K562 (cell line): Measurements from ENCODE around the gene CD300A. TPM values are rescaled to one million over a fixed set of nuclear protein-coding genes. Genes with fewer than 3 reads are reported as not detected.

Experiments
- ATAC-seq: fragments of 200-7000 bp; cut with Tn5 transposase; 3 replicates; pipeline ENCODE4 v1.9.1; 2020; ENCODE audit warnings: moderate library complexity
- BruUV-seq: library from RNA; stranded (reverse); fragments of 400-500 nt; replicated peaks from 2 replicates; lab custom pipeline; 2021; lab: Mats Ljungman, UMichigan
- CTCF ChIA-PET: fragments of 300-600 bp; formaldehyde crosslinking; extraction: SDS; loops from one replicate; lab custom pipeline; 2021; ENCODE audit warnings: low intra/inter-chr PET ratio; lab: Yijun Ruan, JAX
- POLR2A ChIA-PET: fragments of 300-600, 350-650 bp; sonication (Branson Sonifier 250); formaldehyde crosslinking; extraction: SDS; loops from one replicate; lab custom pipeline; 2021; ENCODE audit warnings: antibody characterized with exemption, inconsistent platforms; lab: Yijun Ruan, JAX
- DNase-seq, 4 experiments: peaks; one replicate each; pipeline versions ENCODE4 v3.0.0 to v3.0.0-alpha.2; 2011 to 2018; ENCODE audit warnings: low spot score in 3 of 4, mixed read lengths in 3 of 4; ENCODE audit errors: extremely low read depth in 1 of 4
- FAIRE-seq: peaks from 2 replicates; lab custom pipeline; 2011; peaks lifted over from hg19 to GRCh38; lab: Jason Lieb, UNC
- H2AFZ ChIP-seq: 2 replicates; pipeline ENCODE4 v1.6.0; 2011; ENCODE audit warnings: low read depth, low read length, control low read depth, inconsistent platforms
- H3K27ac ChIP-seq: fragments of 200-600 bp; 3 replicates; pipeline ENCODE4 v1.8.0; 2011; ENCODE audit warnings: low read depth, mild to moderate bottlenecking, control low read depth, inconsistent platforms, low read length, moderate library complexity, mixed read lengths; ENCODE audit errors: extremely low read depth
- H3K27me3 ChIP-seq, 2 experiments: fragments of 300-600 bp in 1 of 2; 2 replicates in 1 of 2; 3 replicates in 1 of 2; pipeline versions ENCODE4 v1.6.0 to v1.8.0; 2011; ENCODE audit warnings: inconsistent platforms in 2 of 2, low read length in 2 of 2, mild to moderate bottlenecking in 1 of 2, mixed read lengths in 1 of 2, moderate library complexity in 1 of 2; ENCODE audit not compliant: control insufficient read depth in 2 of 2, insufficient read depth in 2 of 2
- H3K36me3 ChIP-seq: fragments of 300-600 bp; 3 replicates; pipeline ENCODE4 v1.8.0; 2011; ENCODE audit warnings: mild to moderate bottlenecking, low read length, inconsistent platforms; ENCODE audit not compliant: control insufficient read depth, insufficient read depth
- H3K4me1 ChIP-seq, 2 experiments: fragments of 200-600 bp in 1 of 2; replicated peaks in 1 of 2; 2 replicates in 1 of 2; 3 replicates in 1 of 2; pipeline versions ENCODE4 v1.5.1 to v1.8.0; 2011; ENCODE audit warnings: inconsistent platforms in 2 of 2, low read length in 2 of 2, mild to moderate bottlenecking in 1 of 2, mixed read lengths in 1 of 2, moderate library complexity in 1 of 2; ENCODE audit not compliant: control insufficient read depth in 2 of 2, insufficient read depth in 2 of 2
- H3K4me2 ChIP-seq: 2 replicates; pipeline ENCODE4 v1.6.1; 2011; ENCODE audit warnings: low read length, control low read depth, inconsistent platforms, mixed read lengths; ENCODE audit not compliant: insufficient read depth
- H3K4me3 ChIP-seq: fragments of 200-600 bp; sonication (generic), shearing (Covaris generic); 2 replicates; pipeline ENCODE4 v1.5.1; 2016; ENCODE audit warnings: control low read depth, inconsistent platforms
- H3K79me2 ChIP-seq: fragments of 200-600 bp; 3 replicates; pipeline ENCODE4 v1.8.0; 2011; ENCODE audit warnings: low read length, inconsistent platforms; ENCODE audit not compliant: control insufficient read depth, insufficient read depth
- H3K9ac ChIP-seq, 2 experiments: 2 replicates each; pipeline versions ENCODE4 v1.6.0 to v1.6.1; 2011; ENCODE audit warnings: low read depth in 2 of 2, low read length in 2 of 2, control low read depth in 1 of 2, inconsistent platforms in 1 of 2, mild to moderate bottlenecking in 1 of 2, mixed read lengths in 1 of 2; ENCODE audit not compliant: insufficient read depth in 1 of 2
- H3K9me1 ChIP-seq: one replicate; pipeline ENCODE4 v1.6.0; 2011; ENCODE audit warnings: inconsistent platforms, mild to moderate bottlenecking, low read length, moderate library complexity; ENCODE audit not compliant: control insufficient read depth, insufficient read depth
- H3K9me3 ChIP-seq: replicated peaks from 2 replicates; pipeline ENCODE4 v1.5.1; 2011; ENCODE audit warnings: low read depth, low read length, inconsistent platforms; ENCODE audit not compliant: control insufficient read depth, insufficient read depth
- H4K20me1 ChIP-seq: replicated peaks from 2 replicates; pipeline ENCODE4 v1.6.1; 2011; ENCODE audit warnings: low read length, inconsistent platforms, mixed read lengths; ENCODE audit not compliant: control insufficient read depth, insufficient read depth
- ATF1 ChIP-seq, 2 experiments: fragments of 450-650 bp in 1 of 2; IDR thresholded peaks; 2 replicates each; pipeline ENCODE4 v1.6.1; 2016; ENCODE audit warnings: missing compliant biosample characterization in 1 of 2, missing genetic modification characterization in 1 of 2
- BRCA1 ChIP-seq, 2 experiments: fragments of 450-650 bp in 1 of 2; sonication (generic) in 1 of 2; formaldehyde crosslinking in 1 of 2; IDR thresholded peaks; 2 replicates each; pipeline versions ENCODE4 v1.5.0 to v1.6.1; 2017 to 2020; ENCODE audit warnings: mild to moderate bottlenecking in 1 of 2, missing genetic modification reagents in 1 of 2
- CEBPZ ChIP-seq: fragments of 150-350 bp; IDR thresholded peaks from 2 replicates; pipeline ENCODE4 v1.6.1; 2014; ENCODE audit warnings: low read depth, mild to moderate bottlenecking, low read length, borderline replicate concordance
- GTF2E2 ChIP-seq: fragments of 200-800 bp; sonication (Bioruptor generic); IDR thresholded peaks from 2 replicates; pipeline ENCODE4 v1.6.1; 2016; ENCODE audit warnings: missing genetic modification characterization, missing compliant biosample characterization
- KLF16 ChIP-seq: IDR thresholded peaks from 2 replicates; pipeline ENCODE4 v1.6.1; 2016; ENCODE audit warnings: antibody characterized with exemption
- MCM7 ChIP-seq, 2 experiments: fragments of 450-650 bp; IDR thresholded peaks; 2 replicates each; pipeline ENCODE4 v1.6.1; 2016 to 2018
- MLX ChIP-seq, 2 experiments: fragments of 450-650 bp in 1 of 2; sonication (generic) in 1 of 2; formaldehyde crosslinking; conservative IDR thresholded peaks; 2 replicates each; pipeline versions ENCODE4 v1.4.0 to v1.8.1; 2020 to 2022; ENCODE audit warnings: mild to moderate bottlenecking in 1 of 2, missing genetic modification reagents in 1 of 2
- NCOA2 ChIP-seq, 2 experiments: fragments of 450-650 bp; IDR thresholded peaks; 2 replicates each; pipeline ENCODE4 v1.6.1; 2018; ENCODE audit warnings: mild to moderate bottlenecking in 2 of 2, moderate library complexity in 1 of 2; ENCODE audit not compliant: partially characterized antibody in 2 of 2
- NFIX ChIP-seq: fragments of 250-450 bp; sonication (Bioruptor Pico); IDR thresholded peaks from 2 replicates; pipeline ENCODE4 v1.4.0; 2020; ENCODE audit warnings: low read depth, mild to moderate bottlenecking, moderate library complexity
- SAP30 ChIP-seq: fragments of 200-600 bp; sonication (generic); IDR thresholded peaks from 2 replicates; pipeline ENCODE4 v1.6.1; 2012; ENCODE audit warnings: borderline replicate concordance, low read depth, mild to moderate bottlenecking, moderate library complexity, low read length, control low read depth, inconsistent platforms; ENCODE audit not compliant: insufficient read depth, poor library complexity, severe bottlenecking
- SOX6 ChIP-seq: fragments of 450-650 bp; IDR thresholded peaks from 2 replicates; pipeline ENCODE4 v1.6.1; 2014; ENCODE audit warnings: mild to moderate bottlenecking
- SRSF9 ChIP-seq: fragments of 200-400 bp; formaldehyde crosslinking; IDR thresholded peaks from 2 replicates; pipeline ENCODE4 v1.6.1; 2017; ENCODE audit warnings: low read depth, low read length, borderline replicate concordance
- ZC3H11A ChIP-seq: IDR thresholded peaks from 2 replicates; pipeline ENCODE4 v1.6.1; 2012; ENCODE audit warnings: low read depth, low read length, improper control_type of control experiment
- ZNF124 ChIP-seq: sonication (generic); formaldehyde crosslinking; IDR thresholded peaks from 2 replicates; pipeline ENCODE4 v1.8.1; 2022; ENCODE audit warnings: missing genetic modification reagents
- ZNF316 ChIP-seq: fragments of 450-650 bp; IDR thresholded peaks from 2 replicates; pipeline ENCODE4 v1.6.1; 2016
- ZNF436 ChIP-seq: fragments of 250-450, 450-650 bp; sonication (Bioruptor Pico); formaldehyde crosslinking; IDR thresholded peaks from 2 replicates; pipeline ENCODE4 v1.7.0; 2020; ENCODE audit warnings: mild to moderate bottlenecking
- ZNF717 ChIP-seq: fragments of 250-450 bp; sonication (Bioruptor Pico); IDR thresholded peaks from 2 replicates; pipeline ENCODE4 v1.5.0; 2021
- WGBS: fragments of 100-300 bp; shearing (Covaris generic); methylation state at CpG from one replicate; pipeline ENCODE4 v1.1.6; 2016; ENCODE audit warnings: low coverage, mixed read lengths; ENCODE audit not compliant: insufficient coverage; ENCODE audit errors: missing lambda C conversion rate; 5-methylcytosine and 5-hydroxymethylcytosine counted together
- in situ Hi-C: fragments of 300-500 bp; cut with MboI; formaldehyde crosslinking; loops from 4 replicates; pipeline ENCODE4 v1.15.0; 2018; ENCODE audit warnings: inconsistent platforms, mixed read lengths
- intact Hi-C: fragments of 100-400 bp; cut with micrococcal nuclease; formaldehyde crosslinking; loops from 2 replicates; pipeline ENCODE4 v1.14.2; 2022
- polyA plus RNA-seq, 8 experiments: library from polyadenylated mRNA; depleted of rRNA in 4 of 8; stranded (reverse) in 5 of 8; unstranded in 3 of 8; fragments of >200 nt; fragmentation: Nextera tagmentation in 2 of 8; fragmentation: Illumina TruSeq in 1 of 8; extraction: Ambion mirVana in 2 of 8; extraction: Trizol in 1 of 8; gene quantifications; 2 replicates each; pipeline versions ENCODE4 v1.2.1 to v1.2.3, GENCODE V29; 2011 to 2014; ENCODE audit warnings: inconsistent platforms in 1 of 8, missing spikeins in 1 of 8
- total RNA-seq, 7 experiments: library from RNA; depleted of rRNA in 6 of 7; stranded (reverse); fragments of >200 nt in 6 of 7; fragmentation: Illumina TruSeq in 2 of 7; extraction: Trizol in 2 of 7; gene quantifications; 2 replicates each; pipeline versions ENCODE4 v1.2.1 to v1.2.3, GENCODE V29; 2011 to 2021; ENCODE audit warnings: low replicate concordance in 1 of 7

The CD300A gene
- total and polyA plus RNA-seq, 9 of the 15 experiments (the other 6 are each of a cell fraction or from before 2014, with no cell fraction given) = 0.21 to 1.7 (median 0.41) TPM; not detected in 1

- H3K4me2 ChIP-seq = no peak overlapping the region
- peaks cover 5 to 33% of the 10 kb centered on the region in 2 experiments; a peak in 3 of 5 replicates for H3K27me3 ChIP-seq
- no peak overlapping the region for H2AFZ ChIP-seq
- DNase-seq (no peak), ATAC-seq (no peak), FAIRE-seq (no peak)
- no peaks in the 10 kb centered on the region for H3K36me3 ChIP-seq
- in situ Hi-C loops = no loop called here
- 4% methylated on average over 8 of the region's 8 CpGs for WGBS
- no peak overlapping the region for H3K27ac ChIP-seq
- no TSS peak for BruUV-seq
- no peak overlapping the region for H3K9ac ChIP-seq
- intact Hi-C loops = no loop called here
- H4K20me1 ChIP-seq = no peaks in the 10 kb centered on the region
- peaks cover 0 to 3% of the 10 kb centered on the region in 2 experiments; a peak in 3 of 5 replicates for H3K4me1 ChIP-seq
- ChIA-PET CTCF (no interaction called here), POLR2A (no interaction called here)
- no peaks in the 10 kb centered on the region for H3K9me1 ChIP-seq
- H3K9me3 ChIP-seq = no peaks in the 10 kb centered on the region
- H3K79me2 ChIP-seq = no peaks in the 10 kb centered on the region
- no peak overlapping the region for H3K4me3 ChIP-seq
- TF ChIP-seq MLX (CRISPR knock-in tag; conservative IDR thresholded peaks at IDR 0.05) (no peak), CEBPZ (no peak), ZC3H11A (no peak), NCOA2 (IDR thresholded peaks at IDR 0.05; ENCODE audit: partially characterized antibody in 2 of 2) (no peak), ZNF436 (CRISPR knock-in tag) (no peak), SOX6 (no peak), ATF1 (CRISPR knock-in tag; IDR thresholded peaks at IDR 0.05) (no peak), ATF1 (tag; IDR thresholded peaks at IDR 0.05) (no peak), KLF16 (no peak), ZNF124 (CRISPR knock-in tag) (no peak), MCM7 (IDR thresholded peaks at IDR 0.05) (no peak), SAP30 (no peak), NFIX (no peak), BRCA1 (IDR thresholded peaks at IDR 0.05) (no peak), BRCA1 (CRISPR knock-in tag; IDR thresholded peaks at IDR 0.05) (no peak), ZNF717 (CRISPR knock-in tag) (no peak), ZNF316 (no peak), GTF2E2 (tag) (no peak), SRSF9 (no peak)
These were observed 6.9 kb downstream of the CD300A start for GRCh38 chr17:74473294-74473693.
